WTC11 (cell line): ENCODE results near the gene GIGYF2. TPM values are rescaled to one million over a fixed set of nuclear protein-coding genes. Genes with fewer than 3 reads are reported as not detected.

ENCODE experiments used
- ATAC-seq: fragments of 200-7000 bp; cut with Tn5 transposase; 2 replicates; pipeline ENCODE4 v1.10.0; 2021; ENCODE audit warnings: mild to moderate bottlenecking, moderate library complexity
- CTCF ChIA-PET: fragments of 300-600 bp; sonication (Branson Sonifier 250); formaldehyde crosslinking; loops from one replicate; lab custom pipeline; 2021; ENCODE audit warnings: antibody characterized with exemption; lab: Charles Lee
- POLR2A ChIA-PET: fragments of 350-600 bp; sonication (Branson Sonifier 250); formaldehyde crosslinking; loops from one replicate; lab custom pipeline; 2021; ENCODE audit warnings: antibody characterized with exemption; lab: Charles Lee
- DNase-seq: peaks from one replicate; pipeline ENCODE4 v3.0.0; 2021; ENCODE audit warnings: low spot score
- H3K27ac Mint-ChIP-seq: 2 replicates; pipeline ENCODE4 v1.8.0; 2021; ENCODE audit warnings: mixed read lengths
- H3K27me3 Mint-ChIP-seq: 2 replicates; pipeline ENCODE4 v1.8.0; 2021; ENCODE audit warnings: low read depth, mild to moderate bottlenecking, moderate library complexity, mixed read lengths
- H3K36me3 Mint-ChIP-seq: 2 replicates; pipeline ENCODE4 v1.8.0; 2021; ENCODE audit warnings: mixed read lengths
- H3K4me1 Mint-ChIP-seq: 2 replicates; pipeline ENCODE4 v1.8.0; 2022; ENCODE audit warnings: mixed read lengths
- H3K4me3 Mint-ChIP-seq: 2 replicates; pipeline ENCODE4 v1.8.0; 2021; ENCODE audit warnings: mild to moderate bottlenecking, moderate library complexity, mixed read lengths
- H3K9me3 Mint-ChIP-seq: 2 replicates; pipeline ENCODE4 v1.8.0; 2021; ENCODE audit warnings: mixed read lengths
- CREB1 ChIP-seq: sonication (generic); formaldehyde crosslinking; IDR thresholded peaks from 2 replicates; pipeline ENCODE4 v1.8.0; 2023; ENCODE audit warnings: mild to moderate bottlenecking, missing genetic modification reagents
- GABPB1 ChIP-seq: sonication (generic); formaldehyde crosslinking; IDR thresholded peaks from 2 replicates; pipeline ENCODE4 v1.8.1; 2023; ENCODE audit warnings: mild to moderate bottlenecking, missing genetic modification reagents
- KAT7 ChIP-seq: sonication (generic); formaldehyde crosslinking; IDR thresholded peaks from 2 replicates; pipeline ENCODE4 v1.8.1; 2023; ENCODE audit warnings: missing genetic modification reagents, mild to moderate bottlenecking, borderline replicate concordance
- NR2C2 ChIP-seq: sonication (generic); formaldehyde crosslinking; IDR thresholded peaks from 2 replicates; pipeline ENCODE4 v1.8.0; 2022; ENCODE audit warnings: mild to moderate bottlenecking, missing genetic modification reagents
- SP1 ChIP-seq: sonication (generic); formaldehyde crosslinking; conservative IDR thresholded peaks from 2 replicates; pipeline ENCODE4 v1.8.1; 2022; ENCODE audit warnings: missing genetic modification reagents
- TEAD1 ChIP-seq: sonication (generic); formaldehyde crosslinking; IDR thresholded peaks from 2 replicates; pipeline ENCODE4 v1.8.0; 2022; ENCODE audit warnings: mild to moderate bottlenecking, missing genetic modification reagents
- ZBTB21 ChIP-seq: sonication (generic); formaldehyde crosslinking; IDR thresholded peaks from 2 replicates; pipeline ENCODE4 v1.8.1; 2023; ENCODE audit warnings: mild to moderate bottlenecking, missing genetic modification reagents, borderline replicate concordance
- ZNF121 ChIP-seq: sonication (generic); formaldehyde crosslinking; IDR thresholded peaks from 2 replicates; pipeline ENCODE4 v1.8.0; 2023; ENCODE audit warnings: missing genetic modification reagents
- ZNF219 ChIP-seq: sonication (generic); formaldehyde crosslinking; IDR thresholded peaks from 2 replicates; pipeline ENCODE4 v1.8.0; 2023; ENCODE audit warnings: missing genetic modification reagents, mild to moderate bottlenecking, borderline replicate concordance
- total RNA-seq: library from RNA; stranded (reverse); gene quantifications from 3 replicates; pipeline ENCODE4 v1.2.3, GENCODE V29; 2021
- TF ChIP-seq, protein P1 (sequence below): sonication (generic); formaldehyde crosslinking; IDR thresholded peaks from 2 replicates; pipeline ENCODE4 v1.8.1; 2022; ENCODE audit warnings: missing genetic modification reagents, borderline replicate concordance
- TF ChIP-seq, protein P2 (sequence below): sonication (generic); formaldehyde crosslinking; IDR thresholded peaks from 2 replicates; pipeline ENCODE4 v1.8.0; 2022; ENCODE audit warnings: mild to moderate bottlenecking, missing genetic modification reagents
- TF ChIP-seq, protein P3 (sequence below): sonication (generic); formaldehyde crosslinking; IDR thresholded peaks from 2 replicates; pipeline ENCODE4 v1.8.1; 2023; ENCODE audit warnings: mild to moderate bottlenecking, missing genetic modification reagents
- TF ChIP-seq, protein P4 (sequence below): fragments of 250-450 bp; sonication (Bioruptor Pico); IDR thresholded peaks from 2 replicates; pipeline ENCODE4 v2.1.2; 2022; ENCODE audit warnings: mild to moderate bottlenecking, moderate library complexity
- TF ChIP-seq, protein P5 (sequence below): sonication (generic); formaldehyde crosslinking; IDR thresholded peaks from 2 replicates; pipeline ENCODE4 v1.8.1; 2023; ENCODE audit warnings: mild to moderate bottlenecking, missing genetic modification reagents, borderline replicate concordance
- TF ChIP-seq, protein P6 (sequence below): sonication (generic); formaldehyde crosslinking; IDR thresholded peaks from 2 replicates; pipeline ENCODE4 v1.8.0; 2022; ENCODE audit warnings: mild to moderate bottlenecking, missing genetic modification reagents
- TF ChIP-seq, protein P7 (sequence below): sonication (generic); formaldehyde crosslinking; IDR thresholded peaks from 2 replicates; pipeline ENCODE4 v1.8.1; 2022; ENCODE audit warnings: low read depth, missing genetic modification reagents, borderline replicate concordance
- TF ChIP-seq, protein P8 (sequence below): sonication (generic); formaldehyde crosslinking; IDR thresholded peaks from 2 replicates; pipeline ENCODE4 v1.8.0; 2022; ENCODE audit warnings: mild to moderate bottlenecking, missing genetic modification reagents

Gene GIGYF2
- total RNA-seq, 1 experiment from 2014 or later: 53.1 TPM

DNA sequence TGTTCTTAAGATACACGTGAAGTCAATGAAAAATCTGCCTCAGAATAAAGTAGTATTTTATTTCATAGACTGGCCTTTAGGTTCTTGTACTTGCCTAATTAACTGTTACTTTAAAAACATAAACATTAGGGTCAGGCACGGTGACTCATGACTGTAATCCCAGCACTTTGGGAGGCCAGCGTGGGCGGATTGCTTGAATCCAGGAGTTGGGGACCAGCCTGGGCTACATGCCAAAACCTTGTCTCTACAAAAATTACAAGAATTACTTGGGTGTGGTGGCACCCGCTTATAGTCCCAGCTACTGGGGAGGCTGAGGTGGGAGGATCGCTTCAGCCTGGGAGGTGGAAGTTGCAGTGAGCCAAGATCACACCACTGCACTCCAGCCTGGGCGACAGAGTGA is 157.0 kb downstream of the GIGYF2 start (continued):
- TF ChIP-seq, protein P1, sequence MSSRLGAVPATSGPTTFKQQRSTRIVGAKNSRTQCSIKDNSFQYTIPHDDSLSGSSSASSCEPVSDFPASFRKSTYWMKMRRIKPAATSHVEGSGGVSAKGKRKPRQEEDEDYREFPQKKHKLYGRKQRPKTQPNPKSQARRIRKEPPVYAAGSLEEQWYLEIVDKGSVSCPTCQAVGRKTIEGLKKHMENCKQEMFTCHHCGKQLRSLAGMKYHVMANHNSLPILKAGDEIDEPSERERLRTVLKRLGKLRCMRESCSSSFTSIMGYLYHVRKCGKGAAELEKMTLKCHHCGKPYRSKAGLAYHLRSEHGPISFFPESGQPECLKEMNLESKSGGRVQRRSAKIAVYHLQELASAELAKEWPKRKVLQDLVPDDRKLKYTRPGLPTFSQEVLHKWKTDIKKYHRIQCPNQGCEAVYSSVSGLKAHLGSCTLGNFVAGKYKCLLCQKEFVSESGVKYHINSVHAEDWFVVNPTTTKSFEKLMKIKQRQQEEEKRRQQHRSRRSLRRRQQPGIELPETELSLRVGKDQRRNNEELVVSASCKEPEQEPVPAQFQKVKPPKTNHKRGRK (CRISPR knock-in tag): no peak

DNA sequence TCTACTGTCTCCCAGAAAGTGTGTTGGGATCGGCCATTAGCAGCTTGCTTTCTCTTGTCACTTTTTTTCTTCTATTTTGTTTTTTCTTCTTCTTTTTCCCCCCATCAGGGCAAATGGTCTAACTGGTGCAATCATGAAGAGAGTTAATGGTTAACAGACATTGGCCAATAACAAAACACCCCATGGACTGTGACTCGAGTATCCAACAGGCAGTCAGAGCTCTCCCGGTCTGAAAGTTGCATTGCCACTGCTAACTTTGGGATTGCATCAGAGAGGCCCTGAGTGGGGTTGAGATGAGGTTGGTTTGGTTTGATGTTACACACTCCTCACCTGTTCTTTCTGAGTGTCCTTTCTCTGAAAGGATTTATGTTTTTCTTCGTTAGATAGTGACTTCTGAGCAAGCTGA is 160.0 kb downstream of the GIGYF2 start:
- no peak overlapping the region for H3K27ac Mint-ChIP-seq
- no peaks in the 10 kb centered on the region for H3K4me1 Mint-ChIP-seq
- no peak for DNase-seq
- TF ChIP-seq, protein P2, sequence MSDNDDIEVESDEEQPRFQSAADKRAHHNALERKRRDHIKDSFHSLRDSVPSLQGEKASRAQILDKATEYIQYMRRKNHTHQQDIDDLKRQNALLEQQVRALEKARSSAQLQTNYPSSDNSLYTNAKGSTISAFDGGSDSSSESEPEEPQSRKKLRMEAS (CRISPR knock-in tag): no peak
- TF ChIP-seq GABPB1: peak; percentile 100
- ChIA-PET POLR2A (no interaction called here), CTCF (no interaction called here)
- H3K36me3 Mint-ChIP-seq: peaks cover 27% of the 10 kb centered on the region
- H3K4me3 Mint-ChIP-seq: no peak overlapping the region
- ATAC-seq: no peak
- no peaks in the 10 kb centered on the region for H3K9me3 Mint-ChIP-seq
- H3K27me3 Mint-ChIP-seq: no peaks in the 10 kb centered on the region

DNA sequence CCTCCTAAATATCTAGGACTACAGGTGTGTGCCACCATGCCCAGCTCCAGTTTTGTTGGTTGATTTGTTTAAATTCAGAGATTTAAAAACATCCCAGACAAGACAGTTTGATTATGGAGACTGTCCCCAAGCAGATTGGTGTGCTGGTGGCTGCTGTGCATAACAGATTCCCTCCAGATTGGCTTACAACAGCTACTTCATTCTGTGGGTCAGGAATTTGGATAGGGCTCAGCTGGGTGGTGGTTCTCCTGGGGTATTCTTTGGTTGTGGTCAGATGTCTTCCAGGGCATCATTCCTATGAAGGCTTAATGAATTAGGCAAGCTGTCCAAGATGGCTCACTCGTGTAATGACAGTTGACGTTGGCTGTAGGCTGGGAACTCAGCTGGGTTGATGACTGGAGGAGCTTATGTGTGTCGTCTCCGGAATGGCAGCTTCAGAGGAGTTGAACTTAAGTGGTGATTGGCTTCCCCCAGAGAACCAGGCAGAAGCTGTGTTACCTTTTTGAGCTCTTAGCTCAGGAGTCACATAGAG is 162.3 kb downstream of the GIGYF2 start:
- DNase-seq: no peak
- H3K9me3 Mint-ChIP-seq: no peaks in the 10 kb centered on the region
- no peaks in the 10 kb centered on the region for H3K4me1 Mint-ChIP-seq
- POLR2A ChIA-PET: no interaction called here
- ATAC-seq: no peak
- no peak overlapping the region for H3K4me3 Mint-ChIP-seq
- H3K36me3 Mint-ChIP-seq: peaks cover 27% of the 10 kb centered on the region
- H3K27me3 Mint-ChIP-seq: no peaks in the 10 kb centered on the region
- TF ChIP-seq, protein P3, sequence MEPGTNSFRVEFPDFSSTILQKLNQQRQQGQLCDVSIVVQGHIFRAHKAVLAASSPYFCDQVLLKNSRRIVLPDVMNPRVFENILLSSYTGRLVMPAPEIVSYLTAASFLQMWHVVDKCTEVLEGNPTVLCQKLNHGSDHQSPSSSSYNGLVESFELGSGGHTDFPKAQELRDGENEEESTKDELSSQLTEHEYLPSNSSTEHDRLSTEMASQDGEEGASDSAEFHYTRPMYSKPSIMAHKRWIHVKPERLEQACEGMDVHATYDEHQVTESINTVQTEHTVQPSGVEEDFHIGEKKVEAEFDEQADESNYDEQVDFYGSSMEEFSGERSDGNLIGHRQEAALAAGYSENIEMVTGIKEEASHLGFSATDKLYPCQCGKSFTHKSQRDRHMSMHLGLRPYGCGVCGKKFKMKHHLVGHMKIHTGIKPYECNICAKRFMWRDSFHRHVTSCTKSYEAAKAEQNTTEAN (CRISPR knock-in tag): no peak
- TF ChIP-seq KAT7 (CRISPR knock-in tag): no peak
- TF ChIP-seq ZNF121: no peak
- TF ChIP-seq ZNF219 (CRISPR knock-in tag): no peak
- no peak for TF ChIP-seq TEAD1 (CRISPR knock-in tag)
- TF ChIP-seq, protein P4, sequence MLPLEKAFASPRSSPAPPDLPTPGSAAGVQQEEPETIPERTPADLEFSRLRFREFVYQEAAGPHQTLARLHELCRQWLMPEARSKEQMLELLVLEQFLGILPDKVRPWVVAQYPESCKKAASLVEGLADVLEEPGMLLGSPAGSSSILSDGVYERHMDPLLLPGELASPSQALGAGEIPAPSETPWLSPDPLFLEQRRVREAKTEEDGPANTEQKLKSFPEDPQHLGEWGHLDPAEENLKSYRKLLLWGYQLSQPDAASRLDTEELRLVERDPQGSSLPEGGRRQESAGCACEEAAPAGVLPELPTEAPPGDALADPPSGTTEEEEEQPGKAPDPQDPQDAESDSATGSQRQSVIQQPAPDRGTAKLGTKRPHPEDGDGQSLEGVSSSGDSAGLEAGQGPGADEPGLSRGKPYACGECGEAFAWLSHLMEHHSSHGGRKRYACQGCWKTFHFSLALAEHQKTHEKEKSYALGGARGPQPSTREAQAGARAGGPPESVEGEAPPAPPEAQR (CRISPR knock-in tag): no peak
- TF ChIP-seq ZBTB21 (CRISPR knock-in tag): no peak
- no peak for TF ChIP-seq CREB1 (CRISPR knock-in tag)
- no peak for TF ChIP-seq SP1
- TF ChIP-seq, all 79 proteins: peak for 0
- CTCF ChIA-PET: interaction anchor here (0.6 to 1.5 kb wide), 2 partner anchors 9 to 489 kb away, joined by 4 read pairs; no protein-coding TSS in a partner anchor
- H3K27ac Mint-ChIP-seq: no peak overlapping the region

DNA sequence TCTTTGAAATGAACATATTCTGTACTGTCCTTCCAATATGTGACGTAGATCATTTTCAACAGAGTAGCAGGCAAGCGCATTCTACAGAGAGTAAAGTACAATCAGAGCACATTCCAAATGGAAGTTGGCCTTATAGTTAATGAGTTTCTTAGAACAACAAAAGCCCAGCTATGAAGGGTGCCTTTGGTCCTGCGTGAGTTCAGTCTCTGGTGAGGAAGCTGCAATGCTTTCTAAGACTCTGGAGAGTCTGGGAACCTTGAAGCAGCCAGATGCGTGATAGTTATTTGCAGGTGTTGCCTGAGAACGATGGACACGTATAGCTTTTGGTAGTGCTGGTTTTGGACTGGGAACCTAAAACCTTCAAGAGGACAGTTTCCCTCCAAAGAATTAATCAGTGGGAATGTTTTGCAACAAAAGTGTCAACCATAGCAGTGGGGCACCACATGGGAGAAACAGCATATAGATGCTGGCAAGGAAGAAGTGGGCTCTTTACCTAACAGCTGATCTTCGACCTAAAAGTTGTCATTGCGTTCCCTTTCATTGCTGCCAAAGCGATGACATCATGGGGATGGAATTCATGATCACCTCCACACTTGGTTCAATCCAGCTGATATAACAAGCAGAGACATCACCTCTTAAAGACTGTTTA is 163.6 kb downstream of the GIGYF2 start:
- H3K27me3 Mint-ChIP-seq: no peaks in the 10 kb centered on the region
- H3K27ac Mint-ChIP-seq: no peak overlapping the region
- DNase-seq: no peak
- peaks cover 27% of the 10 kb centered on the region for H3K36me3 Mint-ChIP-seq
- ChIA-PET CTCF (no interaction called here), POLR2A (no interaction called here)
- ATAC-seq: no peak
- H3K4me1 Mint-ChIP-seq: no peaks in the 10 kb centered on the region
- no peaks in the 10 kb centered on the region for H3K9me3 Mint-ChIP-seq
- no peak overlapping the region for H3K4me3 Mint-ChIP-seq
- TF ChIP-seq NR2C2 (CRISPR knock-in tag): no peak
- TF ChIP-seq, protein P5, sequence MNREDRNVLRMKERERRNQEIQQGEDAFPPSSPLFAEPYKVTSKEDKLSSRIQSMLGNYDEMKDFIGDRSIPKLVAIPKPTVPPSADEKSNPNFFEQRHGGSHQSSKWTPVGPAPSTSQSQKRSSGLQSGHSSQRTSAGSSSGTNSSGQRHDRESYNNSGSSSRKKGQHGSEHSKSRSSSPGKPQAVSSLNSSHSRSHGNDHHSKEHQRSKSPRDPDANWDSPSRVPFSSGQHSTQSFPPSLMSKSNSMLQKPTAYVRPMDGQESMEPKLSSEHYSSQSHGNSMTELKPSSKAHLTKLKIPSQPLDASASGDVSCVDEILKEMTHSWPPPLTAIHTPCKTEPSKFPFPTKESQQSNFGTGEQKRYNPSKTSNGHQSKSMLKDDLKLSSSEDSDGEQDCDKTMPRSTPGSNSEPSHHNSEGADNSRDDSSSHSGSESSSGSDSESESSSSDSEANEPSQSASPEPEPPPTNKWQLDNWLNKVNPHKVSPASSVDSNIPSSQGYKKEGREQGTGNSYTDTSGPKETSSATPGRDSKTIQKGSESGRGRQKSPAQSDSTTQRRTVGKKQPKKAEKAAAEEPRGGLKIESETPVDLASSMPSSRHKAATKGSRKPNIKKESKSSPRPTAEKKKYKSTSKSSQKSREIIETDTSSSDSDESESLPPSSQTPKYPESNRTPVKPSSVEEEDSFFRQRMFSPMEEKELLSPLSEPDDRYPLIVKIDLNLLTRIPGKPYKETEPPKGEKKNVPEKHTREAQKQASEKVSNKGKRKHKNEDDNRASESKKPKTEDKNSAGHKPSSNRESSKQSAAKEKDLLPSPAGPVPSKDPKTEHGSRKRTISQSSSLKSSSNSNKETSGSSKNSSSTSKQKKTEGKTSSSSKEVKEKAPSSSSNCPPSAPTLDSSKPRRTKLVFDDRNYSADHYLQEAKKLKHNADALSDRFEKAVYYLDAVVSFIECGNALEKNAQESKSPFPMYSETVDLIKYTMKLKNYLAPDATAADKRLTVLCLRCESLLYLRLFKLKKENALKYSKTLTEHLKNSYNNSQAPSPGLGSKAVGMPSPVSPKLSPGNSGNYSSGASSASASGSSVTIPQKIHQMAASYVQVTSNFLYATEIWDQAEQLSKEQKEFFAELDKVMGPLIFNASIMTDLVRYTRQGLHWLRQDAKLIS (CRISPR knock-in tag): no peak
- TF ChIP-seq, protein P6, sequence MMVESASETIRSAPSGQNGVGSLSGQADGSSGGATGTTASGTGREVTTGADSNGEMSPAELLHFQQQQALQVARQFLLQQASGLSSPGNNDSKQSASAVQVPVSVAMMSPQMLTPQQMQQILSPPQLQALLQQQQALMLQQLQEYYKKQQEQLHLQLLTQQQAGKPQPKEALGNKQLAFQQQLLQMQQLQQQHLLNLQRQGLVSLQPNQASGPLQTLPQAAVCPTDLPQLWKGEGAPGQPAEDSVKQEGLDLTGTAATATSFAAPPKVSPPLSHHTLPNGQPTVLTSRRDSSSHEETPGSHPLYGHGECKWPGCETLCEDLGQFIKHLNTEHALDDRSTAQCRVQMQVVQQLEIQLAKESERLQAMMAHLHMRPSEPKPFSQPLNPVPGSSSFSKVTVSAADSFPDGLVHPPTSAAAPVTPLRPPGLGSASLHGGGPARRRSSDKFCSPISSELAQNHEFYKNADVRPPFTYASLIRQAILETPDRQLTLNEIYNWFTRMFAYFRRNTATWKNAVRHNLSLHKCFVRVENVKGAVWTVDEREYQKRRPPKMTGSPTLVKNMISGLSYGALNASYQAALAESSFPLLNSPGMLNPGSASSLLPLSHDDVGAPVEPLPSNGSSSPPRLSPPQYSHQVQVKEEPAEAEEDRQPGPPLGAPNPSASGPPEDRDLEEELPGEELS (CRISPR knock-in tag): no peak
- TF ChIP-seq, protein P7, sequence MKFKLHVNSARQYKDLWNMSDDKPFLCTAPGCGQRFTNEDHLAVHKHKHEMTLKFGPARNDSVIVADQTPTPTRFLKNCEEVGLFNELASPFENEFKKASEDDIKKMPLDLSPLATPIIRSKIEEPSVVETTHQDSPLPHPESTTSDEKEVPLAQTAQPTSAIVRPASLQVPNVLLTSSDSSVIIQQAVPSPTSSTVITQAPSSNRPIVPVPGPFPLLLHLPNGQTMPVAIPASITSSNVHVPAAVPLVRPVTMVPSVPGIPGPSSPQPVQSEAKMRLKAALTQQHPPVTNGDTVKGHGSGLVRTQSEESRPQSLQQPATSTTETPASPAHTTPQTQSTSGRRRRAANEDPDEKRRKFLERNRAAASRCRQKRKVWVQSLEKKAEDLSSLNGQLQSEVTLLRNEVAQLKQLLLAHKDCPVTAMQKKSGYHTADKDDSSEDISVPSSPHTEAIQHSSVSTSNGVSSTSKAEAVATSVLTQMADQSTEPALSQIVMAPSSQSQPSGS (CRISPR knock-in tag): no peak
- TF ChIP-seq, protein P8, sequence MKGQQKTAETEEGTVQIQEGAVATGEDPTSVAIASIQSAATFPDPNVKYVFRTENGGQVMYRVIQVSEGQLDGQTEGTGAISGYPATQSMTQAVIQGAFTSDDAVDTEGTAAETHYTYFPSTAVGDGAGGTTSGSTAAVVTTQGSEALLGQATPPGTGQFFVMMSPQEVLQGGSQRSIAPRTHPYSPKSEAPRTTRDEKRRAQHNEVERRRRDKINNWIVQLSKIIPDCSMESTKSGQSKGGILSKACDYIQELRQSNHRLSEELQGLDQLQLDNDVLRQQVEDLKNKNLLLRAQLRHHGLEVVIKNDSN (CRISPR knock-in tag): no peak
